Activated effector memory CD4-positive, alpha-beta T cell treated with anti-CD3 and anti-CD28 coated beads, Interleukin-2, amount 50 U/mL, for 16 hours (primary cell): Measurements from ENCODE around the gene RNF39.
"Not testable (repeated sequence)": the region's sequence is repeated elsewhere in the genome, so short reads cannot be mapped to it uniquely, and the experiment has no call there.

Source experiments
- DNase-seq: peaks from one replicate; pipeline ENCODE4 v3.0.0-alpha.2; 2020

RNF39 gene, protein sequence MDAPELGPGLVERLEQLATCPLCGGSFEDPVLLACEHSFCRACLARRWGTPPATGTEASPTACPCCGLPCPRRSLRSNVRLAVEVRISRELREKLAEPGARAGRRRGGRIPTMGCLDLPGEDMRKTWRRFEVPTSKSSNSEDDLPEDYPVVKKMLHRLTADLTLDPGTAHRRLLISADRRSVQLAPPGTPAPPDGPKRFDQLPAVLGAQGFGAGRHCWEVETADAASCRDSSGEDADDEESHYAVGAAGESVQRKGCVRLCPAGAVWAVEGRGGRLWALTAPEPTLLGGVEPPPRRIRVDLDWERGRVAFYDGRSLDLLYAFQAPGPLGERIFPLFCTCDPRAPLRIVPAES

DNA sequence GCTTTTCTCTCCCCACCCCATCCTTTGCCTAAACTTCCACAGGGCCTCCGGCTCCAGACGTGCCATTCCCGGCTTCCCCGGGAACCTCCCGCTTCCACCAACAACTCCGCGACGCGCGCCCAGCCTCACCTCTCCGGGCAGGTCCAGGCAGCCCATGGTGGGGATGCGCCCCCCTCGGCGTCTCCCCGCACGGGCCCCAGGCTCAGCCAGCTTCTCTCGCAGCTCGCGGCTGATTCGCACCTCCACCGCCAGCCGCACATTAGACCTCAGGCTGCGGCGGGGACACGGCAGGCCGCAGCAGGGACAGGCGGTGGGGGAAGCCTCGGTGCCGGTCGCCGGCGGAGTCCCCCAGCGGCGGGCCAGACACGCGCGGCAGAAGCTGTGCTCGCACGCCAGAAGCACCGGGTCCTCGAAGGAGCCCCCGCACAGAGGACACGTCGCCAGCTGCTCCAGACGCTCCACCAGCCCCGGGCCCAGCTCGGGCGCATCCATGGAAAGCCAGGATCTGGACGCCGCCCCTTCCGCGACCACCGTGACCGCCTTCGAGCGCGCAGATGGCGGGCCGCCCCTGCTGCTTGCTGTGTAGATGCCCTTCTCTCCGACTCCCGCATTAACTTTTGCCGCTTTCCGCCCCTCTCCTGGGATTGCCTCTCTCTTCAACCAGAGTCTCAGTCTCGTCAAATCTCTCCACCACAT, at the start of gene RNF39:
Gene RNF39, minus strand, starts transcription at position 676 of the 696 bp plus-strand sequence. Its CDS starts 184 bp downstream, at position 492.
- no peak for DNase-seq

GRCh38 chr6:30122515-30122914, 46.9 kb upstream of the RNF39 start:
- DNase-seq, result no peak

- no peak for DNase-seq
Measured at GRCh38 chr6:30121446-30122366, 46.1 kb upstream of the RNF39 start.

DNA sequence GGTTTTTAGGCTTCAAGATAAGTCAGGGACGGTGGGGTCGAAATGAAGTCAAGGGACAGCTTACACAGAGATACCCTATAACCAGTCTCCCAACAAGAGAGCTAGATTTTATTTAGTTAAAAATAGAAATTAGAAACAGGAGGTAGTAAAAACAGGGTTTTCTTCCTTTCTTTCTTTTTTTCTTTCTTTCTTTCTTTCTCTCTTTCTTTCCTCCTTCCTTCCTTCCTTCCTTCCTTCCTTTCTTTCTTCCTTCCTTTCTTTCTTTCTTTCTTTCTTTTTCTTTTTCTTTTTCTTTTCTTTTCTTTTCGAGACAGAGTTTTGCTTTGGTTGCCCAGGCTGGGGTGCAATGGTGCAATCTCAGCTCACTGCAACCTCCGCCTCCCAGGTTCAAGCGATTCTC, 43.1 kb upstream of the RNF39 start:
- not testable (repeated sequence) for DNase-seq

GRCh38 chr6:30116724-30117123, 41.2 kb upstream of the RNF39 start:
- DNase-seq, result no peak

DNA sequence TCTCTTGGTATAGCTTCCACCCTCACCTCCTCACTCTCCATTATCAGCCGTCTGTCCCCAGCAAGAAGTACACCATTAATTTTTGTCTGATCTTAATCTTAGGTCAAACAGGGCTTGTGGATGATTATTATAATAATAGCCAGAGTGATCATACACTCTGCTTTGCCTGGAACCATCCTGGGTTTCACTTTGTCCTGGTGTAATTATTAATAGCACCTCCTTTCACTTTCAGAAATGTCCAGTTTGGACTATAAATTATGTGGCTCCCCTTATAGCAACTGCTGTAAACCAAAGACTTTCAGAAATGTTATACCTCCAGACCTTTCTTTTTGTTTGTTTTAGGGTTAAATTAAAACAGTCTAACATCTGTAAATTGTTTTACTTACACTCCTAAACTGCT, 38.3 kb upstream of the RNF39 start:
- DNase-seq, result no peak

DNA sequence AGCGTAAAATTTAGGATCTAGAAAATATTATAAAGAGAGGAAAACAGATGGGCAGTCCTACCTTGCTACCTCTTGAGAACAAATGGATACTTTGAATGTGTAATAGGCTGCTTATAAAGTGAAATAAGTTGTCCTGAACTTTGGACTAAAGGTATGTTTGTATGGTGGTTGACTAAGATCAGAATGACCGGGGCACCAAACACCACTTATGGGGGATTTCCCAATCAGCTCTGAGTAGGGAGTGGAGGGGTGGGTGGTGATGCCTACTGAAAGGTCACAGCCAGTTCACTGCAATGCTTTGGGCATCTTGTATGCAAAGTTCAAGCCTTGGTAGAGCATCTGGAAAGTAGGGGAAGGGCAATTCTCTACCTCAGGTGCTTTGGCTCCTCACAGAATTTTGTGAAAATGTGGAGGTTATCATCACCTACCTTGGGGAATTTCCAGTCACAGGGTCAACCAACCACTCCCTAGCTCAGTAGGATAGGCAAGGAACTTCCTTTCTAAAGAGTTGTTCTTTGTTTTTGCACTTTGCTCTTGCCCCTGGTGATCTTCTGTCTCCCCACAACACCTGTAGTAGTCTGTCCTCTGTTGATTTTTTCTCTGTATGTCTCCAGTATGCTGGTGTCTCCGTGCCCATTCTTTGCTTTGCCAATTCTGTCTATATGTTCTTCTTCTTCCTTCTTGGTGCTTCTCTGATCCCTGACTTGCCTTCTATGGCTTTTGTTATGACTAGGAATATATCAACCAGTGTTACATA, 37.6 kb upstream of the RNF39 start, which contains the start of gene TRIM31:
Gene TRIM31, minus strand, starts transcription at position 88 of the 757 bp plus-strand sequence. CDS start 285 bp downstream, outside the sequence.
- DNase-seq, result no peak

DNA sequence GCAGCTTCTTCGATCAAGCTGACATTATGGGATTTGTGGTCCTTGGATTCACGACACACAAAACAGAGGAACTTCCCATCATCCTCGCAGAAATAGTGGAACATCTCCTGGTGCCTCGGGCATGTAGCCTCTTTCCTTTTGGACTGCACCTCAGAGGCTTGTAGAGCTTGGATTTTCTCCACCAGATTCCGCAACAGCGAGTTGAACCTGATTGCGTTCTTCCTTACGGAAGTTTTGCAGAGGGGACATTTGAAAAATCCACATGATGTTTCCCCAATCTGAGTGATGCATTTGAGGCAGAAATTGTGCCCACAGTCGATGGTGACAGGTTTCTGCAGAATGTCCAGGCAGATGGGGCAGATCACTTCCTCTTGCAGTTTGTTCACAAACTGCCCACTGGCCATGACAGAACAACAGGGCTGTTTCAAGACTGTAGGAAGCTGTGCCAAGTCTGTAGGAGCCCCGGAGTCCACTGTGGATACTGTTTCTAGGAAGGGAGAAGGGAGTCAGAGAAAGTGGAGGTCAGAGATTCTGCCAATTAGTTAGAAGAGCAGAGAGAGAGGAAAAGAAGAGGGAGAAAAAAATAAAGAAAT, 36.9 kb upstream of the RNF39 start:
- DNase-seq, result no peak

GRCh38 chr6:30111266-30111856, 35.8 kb upstream of the RNF39 start:
- no peak for DNase-seq

DNA sequence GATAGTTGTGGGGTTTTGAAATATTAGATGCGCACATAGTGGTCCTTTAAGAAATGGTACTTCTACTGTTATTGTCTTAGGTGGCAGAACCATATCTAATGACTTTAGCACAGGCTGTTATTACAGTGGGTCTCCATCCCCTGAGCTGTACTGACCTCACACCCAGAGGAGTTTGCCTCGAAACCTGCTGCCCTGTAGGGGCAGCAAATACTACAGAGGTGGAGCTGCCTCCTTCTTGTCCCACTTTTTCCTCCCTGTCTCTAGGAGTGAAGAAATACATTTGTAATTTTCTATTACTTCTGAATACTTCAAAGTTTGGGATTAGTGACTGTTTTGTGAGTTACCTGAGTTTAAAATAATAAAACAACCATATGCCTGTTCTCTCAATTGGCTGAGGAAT, 29.1 kb upstream of the RNF39 start:
- DNase-seq, result no peak

DNA sequence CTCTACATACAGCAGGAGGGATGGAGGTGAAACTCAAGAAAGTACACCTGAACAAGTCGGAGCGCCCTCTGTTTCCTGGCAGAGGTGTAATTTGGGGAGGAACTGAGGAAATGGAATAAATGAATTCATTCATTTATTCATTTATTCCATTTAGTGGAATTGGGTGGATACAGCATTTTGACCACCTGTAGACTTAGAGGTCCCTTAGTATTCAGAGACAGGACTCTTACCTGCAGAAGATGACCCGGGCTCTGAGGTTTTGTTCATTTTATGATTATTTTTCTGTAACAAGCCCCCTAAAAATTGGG, 28.3 kb upstream of the RNF39 start:
- DNase-seq, result no peak

DNA sequence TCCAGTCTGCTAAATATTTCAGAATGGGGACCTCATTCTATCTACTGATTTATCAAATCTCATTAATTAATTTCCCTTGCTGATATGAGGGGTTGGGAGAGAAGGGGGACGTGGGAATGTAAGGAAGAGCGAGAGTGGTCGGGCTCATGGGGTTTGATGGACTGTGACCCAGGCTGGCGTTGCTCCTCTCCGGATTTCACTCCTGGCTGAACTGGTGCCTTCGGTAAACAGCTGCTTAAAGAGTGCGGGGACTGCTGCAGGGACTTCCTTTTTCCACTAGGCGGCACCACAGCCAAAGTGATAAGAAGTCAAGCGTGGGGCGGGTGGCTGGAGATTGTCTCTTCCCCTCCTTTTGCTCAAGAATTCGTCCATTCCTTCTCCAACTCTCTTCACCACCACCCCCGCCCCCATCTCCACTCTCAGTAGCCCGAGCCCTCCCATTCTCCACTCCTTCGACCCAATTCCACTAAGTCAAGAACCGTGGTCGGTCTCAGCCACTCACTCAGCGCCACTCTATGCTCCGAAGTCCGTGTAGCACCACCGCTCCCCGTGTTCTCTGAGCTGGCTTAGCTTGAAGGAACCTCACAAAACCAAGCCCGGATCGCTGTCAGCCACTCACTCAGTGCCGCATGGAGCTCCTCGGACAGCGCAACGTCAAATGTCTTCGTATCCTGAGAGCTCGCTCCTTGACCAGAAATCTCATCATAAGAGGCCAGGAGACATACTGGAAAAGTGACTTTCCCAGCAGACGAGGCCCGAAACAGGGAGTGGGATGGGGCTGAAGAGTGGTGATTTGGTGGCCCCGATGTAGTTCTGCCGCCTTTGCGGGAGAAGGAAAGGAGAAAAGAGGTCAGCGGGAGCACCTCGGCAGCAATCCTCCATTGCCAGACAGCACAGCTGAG, 27.7 kb upstream of the RNF39 start:
- peak; percentile 92 for DNase-seq

GRCh38 chr6:30102414-30102969, 26.9 kb upstream of the RNF39 start:
- DNase-seq, result no peak

DNA sequence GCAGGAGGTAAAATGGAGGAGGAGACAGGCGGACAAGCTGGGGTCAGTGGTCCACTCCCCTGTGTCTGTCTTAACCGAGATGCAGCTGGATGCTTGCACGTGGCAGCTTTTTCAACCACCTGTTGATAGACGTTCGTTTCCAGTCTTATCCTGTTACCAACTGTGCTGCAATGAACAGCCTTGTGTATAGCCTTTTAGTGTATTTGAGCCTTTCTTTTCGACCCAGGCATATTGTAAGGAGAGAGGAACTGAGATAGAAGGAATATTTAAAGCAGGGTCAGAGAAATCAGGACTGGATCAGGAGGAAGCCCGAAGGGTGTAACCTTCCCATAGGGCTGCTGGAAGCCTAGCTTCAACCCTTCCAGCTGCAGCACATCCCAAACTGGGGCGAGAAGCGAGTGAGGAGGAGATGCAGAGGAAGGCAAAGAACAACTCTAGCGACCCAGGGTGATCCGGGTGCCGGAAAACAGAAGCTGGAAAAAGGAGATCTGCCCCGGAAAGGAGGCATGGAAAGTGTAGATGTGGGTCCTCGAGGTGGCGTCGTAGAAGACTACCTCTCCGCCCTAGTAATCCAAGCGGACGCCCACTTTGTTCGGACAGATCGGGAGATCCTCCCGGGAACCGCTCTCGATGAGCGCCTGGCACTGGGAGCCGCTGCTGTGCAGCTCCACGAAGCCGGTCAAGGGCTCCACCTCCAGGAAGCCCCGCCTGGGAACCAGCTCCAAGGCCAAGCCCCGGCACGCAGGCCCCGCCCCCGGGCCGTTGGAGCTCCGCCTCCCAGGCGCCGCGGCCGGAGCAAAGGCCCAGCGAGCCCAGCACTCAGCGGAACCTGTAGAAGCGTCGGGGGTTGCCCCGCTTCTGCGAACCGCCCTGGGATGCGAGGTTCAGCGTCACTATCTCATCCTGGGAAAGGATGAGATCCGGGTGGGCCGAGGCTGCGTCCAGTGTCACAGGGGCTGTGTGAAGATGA, 26.2 kb upstream of the RNF39 start:
- peak; percentile 90 for DNase-seq

- DNase-seq, result peak; percentile 72
Measured at GRCh38 chr6:30100585-30101443, 25.2 kb upstream of the RNF39 start.

- DNase-seq, result no peak
Measured at GRCh38 chr6:30100154-30100553, 24.6 kb upstream of the RNF39 start.

DNA sequence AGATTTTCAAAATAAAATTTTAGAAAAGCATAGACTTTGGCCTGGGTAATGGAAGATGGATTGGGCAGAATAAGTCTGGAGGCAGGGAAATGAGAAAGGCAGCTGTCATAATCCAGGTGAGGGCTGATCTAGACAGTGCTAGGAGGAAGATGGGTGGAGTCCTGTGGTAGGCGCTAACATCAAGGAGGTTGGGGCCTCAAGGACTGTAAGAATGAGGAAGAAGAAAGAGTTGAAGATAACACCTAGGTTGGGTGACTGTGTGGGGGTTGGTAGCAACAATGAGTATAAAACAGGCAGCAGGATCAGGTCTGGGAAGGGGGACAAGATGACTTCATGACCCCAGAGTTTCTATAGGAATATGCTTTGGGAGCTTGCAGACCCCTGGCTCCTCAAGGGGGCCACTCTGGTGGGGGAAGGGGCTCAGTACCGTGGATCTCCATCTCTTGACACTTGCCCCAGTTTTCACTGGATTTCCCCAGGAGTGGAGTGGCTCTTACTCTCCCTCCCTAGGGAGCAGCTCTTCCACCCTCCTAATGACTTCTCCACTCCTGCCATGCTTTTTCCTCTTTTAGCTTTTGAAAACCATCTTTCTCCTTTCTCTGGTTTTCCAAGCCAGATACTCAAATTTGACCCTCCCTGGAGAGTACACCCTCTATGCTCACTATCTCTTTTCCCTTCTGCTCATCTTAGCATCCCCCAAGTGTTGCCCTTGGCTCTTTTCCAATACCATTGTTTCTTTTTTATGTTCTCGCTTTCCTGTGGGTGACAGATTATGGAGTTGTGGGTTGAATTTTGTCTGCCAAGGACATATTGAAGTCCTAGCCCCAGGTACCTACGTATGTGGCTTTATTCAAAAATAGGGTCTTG, 22.6 kb upstream of the RNF39 start:
- no peak for DNase-seq
